H1 (cell line): Measurements from ENCODE around the gene DRG1. TPM values are rescaled to one million over a fixed set of nuclear protein-coding genes. Genes with fewer than 3 reads are reported as not detected.

Experiments
- CTCF ChIA-PET: fragments of 300-600 bp; sonication (Branson Sonifier 250); formaldehyde crosslinking; loops from one replicate; lab custom pipeline; 2021; ENCODE audit not compliant: partially characterized antibody; lab: Charles Lee
- POLR2A ChIA-PET: fragments of 300-600 bp; sonication (Branson Sonifier 250); formaldehyde crosslinking; loops from one replicate; lab custom pipeline; 2021; ENCODE audit warnings: inconsistent platforms; ENCODE audit not compliant: partially characterized antibody; lab: Charles Lee
- DNase-seq, 2 experiments: peaks; one replicate each; pipeline versions ENCODE4 v3.0.0 to v3.0.0-alpha.2; 2010 to 2022; ENCODE audit warnings: low spot score in 2 of 2, low read depth in 1 of 2, mixed read lengths in 1 of 2
- FAIRE-seq: peaks from 2 replicates; lab custom pipeline; 2011; peaks lifted over from hg19 to GRCh38; lab: Jason Lieb, UNC
- H2AFZ ChIP-seq: 2 replicates; pipeline ENCODE4 v1.8.1; 2012; ENCODE audit warnings: low read length, inconsistent platforms
- H2AK5ac ChIP-seq: 2 replicates; pipeline ENCODE4 v1.6.1; 2013; ENCODE audit warnings: low read depth, low read length
- H2BK120ac ChIP-seq: replicated peaks from 2 replicates; pipeline ENCODE3; 2013; ENCODE audit warnings: low read depth, low read length, inconsistent platforms
- H2BK12ac ChIP-seq: 2 replicates; pipeline ENCODE4 v1.6.1; 2013; ENCODE audit warnings: low read depth, low read length
- H2BK15ac ChIP-seq: 2 replicates; pipeline ENCODE4 v1.6.1; 2013; ENCODE audit warnings: low read length
- H2BK20ac ChIP-seq: 2 replicates; pipeline ENCODE4 v1.6.1; 2013; ENCODE audit warnings: low read length
- H2BK5ac ChIP-seq: 2 replicates; pipeline ENCODE4 v1.6.1; 2013; ENCODE audit warnings: low read depth, low read length
- H3K14ac ChIP-seq: 2 replicates; pipeline ENCODE4 v1.6.1; 2013; ENCODE audit warnings: inconsistent platforms; ENCODE audit not compliant: insufficient read length
- H3K18ac ChIP-seq: 2 replicates; pipeline ENCODE4 v1.6.1; 2013; ENCODE audit warnings: low read length; ENCODE audit errors: extremely low read depth
- H3K23ac ChIP-seq: 2 replicates; pipeline ENCODE4 v1.6.1; 2013; ENCODE audit warnings: inconsistent platforms; ENCODE audit not compliant: insufficient read length
- H3K23me2 ChIP-seq: 2 replicates; pipeline ENCODE4 v1.6.1; 2013; ENCODE audit warnings: low read depth, low read length
- H3K27ac ChIP-seq: 2 replicates; pipeline ENCODE4 v1.6.1; 2011; ENCODE audit warnings: low read depth, low read length, inconsistent platforms
- H3K27me3 ChIP-seq, 4 experiments: replicated peaks in 1 of 4; 1 replicate in 1 of 4; 2 replicates in 3 of 4; pipeline versions ENCODE4 v1.6.1 to v1.8.1; 2011 to 2013; ENCODE audit warnings: low read length in 3 of 4, mild to moderate bottlenecking in 3 of 4, inconsistent platforms in 2 of 4, mixed read lengths in 2 of 4, moderate library complexity in 1 of 4; ENCODE audit not compliant: control insufficient read depth in 3 of 4, insufficient read depth in 3 of 4; ENCODE audit errors: extremely low read depth in 1 of 4
- H3K36me3 ChIP-seq, 4 experiments: 2 replicates each; pipeline versions ENCODE4 v1.6.1 to v1.8.1; 2011 to 2013; ENCODE audit warnings: mild to moderate bottlenecking in 4 of 4, low read length in 3 of 4, moderate library complexity in 2 of 4, control low read depth in 1 of 4, inconsistent platforms in 1 of 4; ENCODE audit not compliant: insufficient read depth in 4 of 4, control insufficient read depth in 2 of 4
- H3K4ac ChIP-seq: replicated peaks from 2 replicates; pipeline ENCODE3; 2013; ENCODE audit warnings: low read length, low read depth, mixed read lengths, inconsistent platforms; ENCODE audit not compliant: insufficient read length
- H3K4me1 ChIP-seq, 4 experiments: replicated peaks in 1 of 4; 1 replicate in 1 of 4; 2 replicates in 3 of 4; pipeline versions ENCODE4 v1.6.1 to v1.8.1; 2011 to 2013; ENCODE audit warnings: low read length in 3 of 4, inconsistent platforms in 2 of 4, mixed read lengths in 1 of 4; ENCODE audit not compliant: insufficient read depth in 4 of 4, control insufficient read depth in 3 of 4
- H3K4me2 ChIP-seq, 2 experiments: 2 replicates each; pipeline versions ENCODE4 v1.6.1 to v1.8.1; 2011 to 2013; ENCODE audit warnings: low read depth in 2 of 2, low read length in 2 of 2, control low read depth in 1 of 2, inconsistent platforms in 1 of 2, mild to moderate bottlenecking in 1 of 2; ENCODE audit not compliant: insufficient read depth in 1 of 2
- H3K4me3 ChIP-seq, 4 experiments: fragments of 200-600, 300-600 bp in 1 of 4; sonication (generic), shearing (Covaris generic), sonication (Bioruptor Twin) in 1 of 4; 2 replicates each; pipeline versions ENCODE4 v1.5.1 to v1.8.1; 2011 to 2016; ENCODE audit warnings: low read length in 4 of 4, low read depth in 3 of 4, control low read depth in 2 of 4, inconsistent platforms in 2 of 4, mild to moderate bottlenecking in 2 of 4, mixed read lengths in 1 of 4, moderate library complexity in 1 of 4; ENCODE audit not compliant: insufficient read depth in 2 of 4; ENCODE audit errors: extremely low read depth in 1 of 4
- H3K56ac ChIP-seq: replicated peaks from 2 replicates; pipeline ENCODE3; 2013; ENCODE audit warnings: low read depth, mild to moderate bottlenecking, mixed read lengths, low read length, inconsistent platforms; ENCODE audit not compliant: insufficient read length
- H3K79me1 ChIP-seq: 2 replicates; pipeline ENCODE4 v1.6.1; 2013; ENCODE audit warnings: low read depth, low read length, control low read depth
- H3K79me2 ChIP-seq, 2 experiments: 2 replicates each; pipeline versions ENCODE4 v1.6.1 to v1.8.1; 2012 to 2013; ENCODE audit warnings: low read length in 2 of 2, mild to moderate bottlenecking in 2 of 2, inconsistent platforms in 1 of 2; ENCODE audit not compliant: insufficient read depth in 2 of 2, control insufficient read depth in 1 of 2
- H3K9ac ChIP-seq, 4 experiments: replicated peaks in 1 of 4; 1 replicate in 1 of 4; 2 replicates in 3 of 4; pipeline versions ENCODE4 v1.6.1 to v1.8.1; 2011 to 2013; ENCODE audit warnings: low read depth in 3 of 4, low read length in 3 of 4, control low read depth in 2 of 4, mild to moderate bottlenecking in 2 of 4, moderate library complexity in 2 of 4, inconsistent platforms in 1 of 4; ENCODE audit errors: extremely low read depth in 1 of 4
- H3K9me3 ChIP-seq, 2 experiments: 2 replicates each; pipeline versions ENCODE4 v1.6.1 to v1.8.1; 2012 to 2013; ENCODE audit warnings: mild to moderate bottlenecking in 2 of 2, moderate library complexity in 2 of 2, control low read depth in 1 of 2, inconsistent platforms in 1 of 2, low read depth in 1 of 2, low read length in 1 of 2, mixed read lengths in 1 of 2; ENCODE audit not compliant: insufficient read depth in 2 of 2
- H4K20me1 ChIP-seq, 2 experiments: replicated peaks in 1 of 2; 2 replicates each; pipeline versions ENCODE3 to v1.8.1; 2011 to 2013; ENCODE audit warnings: inconsistent platforms in 2 of 2, low read length in 2 of 2, mild to moderate bottlenecking in 1 of 2; ENCODE audit not compliant: insufficient read depth in 2 of 2, control insufficient read depth in 1 of 2
- H4K5ac ChIP-seq: 2 replicates; pipeline ENCODE4 v1.6.1; 2013; ENCODE audit warnings: low read length, low read depth, mixed read lengths, inconsistent platforms; ENCODE audit not compliant: insufficient read length
- H4K8ac ChIP-seq: 2 replicates; pipeline ENCODE4 v1.8.0; 2013; ENCODE audit warnings: mild to moderate bottlenecking, moderate library complexity, low read length, inconsistent platforms; ENCODE audit not compliant: insufficient read depth; ENCODE audit errors: extremely low read depth
- H4K91ac ChIP-seq: replicated peaks from 2 replicates; pipeline ENCODE3; 2013; ENCODE audit warnings: low read length, mixed read lengths, inconsistent platforms; ENCODE audit not compliant: insufficient read length
- KDM4A ChIP-seq: IDR thresholded peaks from one replicate; pipeline ENCODE4 v1.7.1; 2012; ENCODE audit warnings: low read depth, mild to moderate bottlenecking, moderate library complexity, low read length, inconsistent platforms; ENCODE audit not compliant: severe bottlenecking
- WGBS, 2 experiments: shearing (Covaris generic) in 1 of 2; methylation state at CpG; one replicate each; pipeline versions ENCODE4 v1.1.6 to v1.1.7; 2013 to 2015; ENCODE audit warnings: low lambda C conversion rate in 2 of 2, mixed read lengths in 2 of 2, inconsistent platforms in 1 of 2, low coverage in 1 of 2, missing lambda C conversion rate in 1 of 2; ENCODE audit not compliant: insufficient replicate concordance in 2 of 2, insufficient coverage in 1 of 2, insufficient read length in 1 of 2; ENCODE audit errors: extremely low coverage in 1 of 2, missing lambda C conversion rate in 1 of 2; 5-methylcytosine and 5-hydroxymethylcytosine counted together
- polyA plus RNA-seq, 7 experiments: library from polyadenylated mRNA; depleted of rRNA in 3 of 7; stranded (reverse) in 5 of 7; unstranded in 2 of 7; fragments of >200 nt in 5 of 7; fragments of 200-250 nt in 2 of 7; gene quantifications; 1 replicate in 5 of 7; 2 replicates in 1 of 7; 4 replicates in 1 of 7; pipeline versions ENCODE4 v1.2.1 to v1.2.3, GENCODE V29; 2011 to 2013; ENCODE audit warnings: missing spikeins in 2 of 7, mixed read lengths in 2 of 7
- total RNA-seq: library from RNA; stranded (reverse); fragmentation: NEBNext Ultra II Directional; extraction: Animal tissue kit (Norgen Biotek cat#: 25700); gene quantifications from 2 replicates; pipeline ENCODE4 v1.2.1, GENCODE V29; 2021

DRG1 gene
- total and polyA plus RNA-seq, 2 of the 8 experiments (the other 6 are each of a cell fraction or from before 2014, with no cell fraction given): 45.3 to 81.9 TPM

DNA sequence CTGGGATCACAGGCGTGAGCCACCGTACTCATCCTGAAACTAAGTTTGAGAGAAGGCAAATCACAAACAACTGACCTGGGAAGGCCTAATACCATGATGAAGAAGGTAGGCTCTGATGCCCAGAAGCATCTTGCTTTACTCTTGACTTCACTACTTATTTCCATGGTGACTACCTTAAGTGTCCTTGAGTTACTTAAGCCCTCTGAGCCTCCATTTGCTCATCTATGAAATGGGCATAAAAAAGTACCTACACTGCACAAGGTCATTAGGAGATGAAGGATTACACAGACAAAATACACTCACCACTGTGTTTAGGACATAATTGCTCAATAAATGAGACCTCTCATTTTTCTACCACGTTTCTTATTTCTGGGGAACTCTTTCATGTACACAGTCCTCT is 62.3 kb downstream of the DRG1 start:
- no peak overlapping the region for H2BK12ac ChIP-seq
- no peak overlapping the region for H3K27ac ChIP-seq
- no peaks in the 10 kb centered on the region for H3K9me3 ChIP-seq
- H3K79me2 ChIP-seq: no peaks in the 10 kb centered on the region
- TF ChIP-seq KDM4A: no peak
- TF ChIP-seq, all 59 proteins: peak for 0
- DNase-seq (no peak), FAIRE-seq (no peak)
- Histone ChIP-seq H3K79me1 (no peaks in the 10 kb centered on the region), H3K4me1 (no peaks in the 10 kb centered on the region), H2BK15ac (no peak overlapping the region), H3K14ac (no peak overlapping the region), H4K8ac (no peak overlapping the region), H3K4me2 (no peak overlapping the region), H3K23me2 (no peaks in the 10 kb centered on the region), H3K36me3 (peaks cover 0 to 47% (median 19%) of the 10 kb centered on the region in 4 experiments; a peak in 7 of 8 replicates), H3K9ac (no peak overlapping the region; a peak in 1 of 7 replicates), H2BK5ac (no peak overlapping the region), H2AFZ (no peak overlapping the region), H4K20me1 (peaks cover 0 to 1% of the 10 kb centered on the region in 2 experiments), H4K5ac (no peak overlapping the region), H2BK20ac (no peak overlapping the region), H2AK5ac (no peak overlapping the region), H3K27me3 (no peaks in the 10 kb centered on the region), H3K4ac (no peak overlapping the region), H2BK120ac (no peak overlapping the region), H3K23ac (no peak overlapping the region), H4K91ac (no peak overlapping the region), H3K56ac (no peak overlapping the region), H3K4me3 (no peak overlapping the region), H3K18ac (no peak overlapping the region)
- WGBS, 2 experiments: 88% methylated on average over 3 of the region's 3 CpGs; no CpG with 5 or more reads in 1 of the 2 experiments
- ChIA-PET CTCF (interaction anchor here (1.3 kb wide), 1 partner anchor 10 kb away, joined by 4 read pairs; no protein-coding TSS in a partner anchor), POLR2A (interaction anchor here (1.7 kb wide), 1 partner anchor 25 kb away, joined by 4 read pairs; no protein-coding TSS in a partner anchor)
